ENCODE results near the gene ATP8A1.

ATP8A1 gene

GRCh38 chr4:42618023-42618422 lies 38.9 kb downstream of the ATP8A1 start:
- TF ChIP-seq ZFX (IDR thresholded peaks at IDR 0.05) (no peak), CTCF (conservative IDR thresholded peaks at IDR 0.05) (no peak)
- H3K27ac ChIP-seq = no peak overlapping the region

GRCh38 chr4:42617030-42617429 lies 39.9 kb downstream of the ATP8A1 start:
- TF ChIP-seq ZFX (IDR thresholded peaks at IDR 0.05) (no peak), CTCF (conservative IDR thresholded peaks at IDR 0.05) (no peak)

GRCh38 chr4:42616572-42616971 lies 40.3 kb downstream of the ATP8A1 start:
- TF ChIP-seq CTCF (conservative IDR thresholded peaks at IDR 0.05) = no peak
- no peak for TF ChIP-seq ZFX (IDR thresholded peaks at IDR 0.05)
- no peak overlapping the region for H3K27ac ChIP-seq

More at GRCh38 chr4:42617030-42617429, 39.9 kb downstream of the ATP8A1 start:
- no peak overlapping the region for H3K27ac ChIP-seq

- no peak overlapping the region for H3K27ac ChIP-seq
- TF ChIP-seq CTCF (conservative IDR thresholded peaks at IDR 0.05) (no peak), ZFX (IDR thresholded peaks at IDR 0.05) (no peak)
These were observed 41.7 kb downstream of the ATP8A1 start for GRCh38 chr4:42615131-42615763.

- TF ChIP-seq CTCF (conservative IDR thresholded peaks at IDR 0.05) = no peak
- TF ChIP-seq ZFX (IDR thresholded peaks at IDR 0.05) = no peak
- no peak overlapping the region for H3K27ac ChIP-seq
These were observed 44.0 kb downstream of the ATP8A1 start for GRCh38 chr4:42612898-42613297.

- TF ChIP-seq ZFX (IDR thresholded peaks at IDR 0.05) (no peak), CTCF (conservative IDR thresholded peaks at IDR 0.05) (no peak)
- no peak overlapping the region for H3K27ac ChIP-seq
These were observed 46.0 kb downstream of the ATP8A1 start for GRCh38 chr4:42610941-42611340.

- H3K27ac ChIP-seq = no peak overlapping the region
- TF ChIP-seq CTCF (conservative IDR thresholded peaks at IDR 0.05) (no peak), ZFX (IDR thresholded peaks at IDR 0.05) (no peak)
These were observed 47.9 kb downstream of the ATP8A1 start for GRCh38 chr4:42609051-42609450.
